Uterus (tissue), 2 donors: ENCODE measurements around the gene RAB8A.
"Not testable (repeated sequence)": the region's sequence is repeated elsewhere in the genome, so short reads cannot be mapped to it uniquely, and the experiment has no call there.

ENCODE experiments used
- CTCF ChIP-seq, 4 experiments: fragments of 200-600 bp in 2 of 4; fragments of 450-650 bp in 2 of 4; sonication (generic) in 2 of 4; IDR thresholded peaks; one replicate each; pipeline ENCODE4 v1.5.1; 2016 to 2019; ENCODE audit warnings: antibody characterized with exemption in 4 of 4, mild to moderate bottlenecking in 2 of 4, moderate library complexity in 1 of 4
- POLR2A ChIP-seq, 2 donors: fragments of 450-650 bp; IDR thresholded peaks; one replicate each; pipeline ENCODE4 v1.6.1; 2016; ENCODE audit warnings: antibody characterized with exemption in 2 of 2, mild to moderate bottlenecking in 1 of 2, moderate library complexity in 1 of 2

GRCh38 chr19:16087404-16087803 is 24.3 kb upstream of the RAB8A start:
- not testable (repeated sequence) for TF ChIP-seq CTCF, POLR2A (IDR thresholded peaks at IDR 0.05)
